NB4 (cell line): ENCODE data around the gene AFG1L.

Experiments used
- DNase-seq: peaks from one replicate; pipeline ENCODE4 v3.0.0; 2010; ENCODE audit warnings: low read depth
- H3K4me3 ChIP-seq: one replicate; pipeline ENCODE4 v1.5.1; 2011; ENCODE audit warnings: mild to moderate bottlenecking, low read depth, low read length, moderate library complexity
- CTCF ChIP-seq: IDR thresholded peaks from one replicate; pipeline ENCODE4 v1.5.1; 2012; ENCODE audit warnings: low read depth, low read length
- MAX ChIP-seq: IDR thresholded peaks from 2 replicates; pipeline ENCODE4 v1.6.1; 2011; ENCODE audit warnings: low read depth, low read length
- MYC ChIP-seq: IDR thresholded peaks from 2 replicates; pipeline ENCODE4 v1.6.1; 2011; ENCODE audit warnings: low read depth, low read length
- POLR2A ChIP-seq: IDR thresholded peaks from 2 replicates; pipeline ENCODE4 v1.6.1; 2011; ENCODE audit warnings: mild to moderate bottlenecking; ENCODE audit not compliant: insufficient read length; ENCODE audit errors: extremely low read depth

The AFG1L gene

GRCh38 chr6:108274546-108274945 is 20.3 kb upstream of the AFG1L start:
- H3K4me3 ChIP-seq: no peak overlapping the region
- DNase-seq: no peak
- TF ChIP-seq POLR2A (no peak), MYC (no peak), MAX (no peak), CTCF (no peak)

- no peak for DNase-seq
- TF ChIP-seq MYC (no peak), MAX (no peak), POLR2A (no peak), CTCF (no peak)
- no peak overlapping the region for H3K4me3 ChIP-seq
Observed at GRCh38 chr6:108275976-108276375, 18.9 kb upstream of the AFG1L start.

- no peak for DNase-seq
- TF ChIP-seq MYC (no peak), CTCF (no peak)
- no peak overlapping the region for H3K4me3 ChIP-seq
Observed at GRCh38 chr6:108277295-108277694, 17.6 kb upstream of the AFG1L start.

- H3K4me3 ChIP-seq: no peak overlapping the region
- peak; percentile 30 for DNase-seq
- no peak for TF ChIP-seq MAX
- TF ChIP-seq POLR2A: no peak
- no peak for TF ChIP-seq CTCF
- no peak for TF ChIP-seq MYC
Observed at GRCh38 chr6:108277831-108278230, 17.0 kb upstream of the AFG1L start.

GRCh38 chr6:108285381-108285780 is 9.5 kb upstream of the AFG1L start:
- TF ChIP-seq MYC: no peak
- no peak for TF ChIP-seq POLR2A
- no peak for TF ChIP-seq MAX
- TF ChIP-seq CTCF: no peak
- no peak for DNase-seq
- H3K4me3 ChIP-seq: no peak overlapping the region

- TF ChIP-seq POLR2A (no peak), CTCF (no peak), MAX (no peak), MYC (no peak)
- no peak overlapping the region for H3K4me3 ChIP-seq
- no peak for DNase-seq
Observed at GRCh38 chr6:108286366-108286765, 8.5 kb upstream of the AFG1L start.
